Nephron progenitor cell (in vitro differentiated cells): Measurements from ENCODE around the gene TMEM38B.
"Not testable (repeated sequence)": the region's sequence is repeated elsewhere in the genome, so short reads cannot be mapped to it uniquely, and the experiment has no call there.

Source experiments
- DNase-seq: peaks from one replicate; pipeline ENCODE4 v3.0.0; 2021
- H3K27ac Mint-ChIP-seq: 2 replicates; pipeline ENCODE4 v1.8.0; 2021; ENCODE audit warnings: mild to moderate bottlenecking, moderate library complexity, mixed read lengths
- H3K27me3 Mint-ChIP-seq: 2 replicates; pipeline ENCODE4 v1.8.0; 2021; ENCODE audit warnings: mild to moderate bottlenecking, low read depth, mixed read lengths; ENCODE audit not compliant: poor library complexity
- H3K36me3 Mint-ChIP-seq: 2 replicates; pipeline ENCODE4 v1.8.0; 2021; ENCODE audit warnings: low read depth, mixed read lengths
- H3K4me1 Mint-ChIP-seq: 2 replicates; pipeline ENCODE4 v1.8.0; 2021; ENCODE audit warnings: mixed read lengths
- H3K4me3 Mint-ChIP-seq: 2 replicates; pipeline ENCODE4 v1.8.0; 2021; ENCODE audit warnings: mild to moderate bottlenecking, moderate library complexity, mixed read lengths
- H3K9me3 Mint-ChIP-seq: 2 replicates; pipeline ENCODE4 v1.8.0; 2021; ENCODE audit warnings: mild to moderate bottlenecking, moderate library complexity, mixed read lengths
- TF ChIP-seq, protein P1 (sequence below): fragments of 200-600 bp; sonication (generic); IDR thresholded peaks from 2 replicates; pipeline ENCODE4 v1.5.0; 2021; ENCODE audit warnings: antibody characterized with exemption

Gene TMEM38B

DNA sequence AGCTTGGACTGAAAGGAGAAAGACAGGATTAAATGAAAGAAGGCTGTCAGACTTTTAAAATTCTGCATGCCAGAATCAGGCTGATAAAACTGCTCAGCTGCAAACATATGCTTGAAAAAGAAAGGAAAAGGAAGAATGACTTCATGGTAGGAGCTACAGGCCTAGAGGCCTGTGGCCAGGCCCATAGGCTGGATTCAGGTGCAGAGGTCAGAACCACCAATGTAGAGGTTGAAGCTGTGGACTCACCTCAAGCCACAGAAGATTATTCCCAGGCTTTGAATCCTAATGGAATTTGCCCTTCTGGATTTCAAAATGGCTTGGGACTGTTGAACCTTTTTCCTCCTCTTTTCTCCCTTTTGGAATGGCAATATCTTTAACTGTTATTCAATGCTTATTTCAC, 47.7 kb downstream of the TMEM38B start:
- H3K36me3 Mint-ChIP-seq: peaks cover 36% of the 10 kb centered on the region
- H3K4me3 Mint-ChIP-seq: no peak overlapping the region
- TF ChIP-seq, protein P1, sequence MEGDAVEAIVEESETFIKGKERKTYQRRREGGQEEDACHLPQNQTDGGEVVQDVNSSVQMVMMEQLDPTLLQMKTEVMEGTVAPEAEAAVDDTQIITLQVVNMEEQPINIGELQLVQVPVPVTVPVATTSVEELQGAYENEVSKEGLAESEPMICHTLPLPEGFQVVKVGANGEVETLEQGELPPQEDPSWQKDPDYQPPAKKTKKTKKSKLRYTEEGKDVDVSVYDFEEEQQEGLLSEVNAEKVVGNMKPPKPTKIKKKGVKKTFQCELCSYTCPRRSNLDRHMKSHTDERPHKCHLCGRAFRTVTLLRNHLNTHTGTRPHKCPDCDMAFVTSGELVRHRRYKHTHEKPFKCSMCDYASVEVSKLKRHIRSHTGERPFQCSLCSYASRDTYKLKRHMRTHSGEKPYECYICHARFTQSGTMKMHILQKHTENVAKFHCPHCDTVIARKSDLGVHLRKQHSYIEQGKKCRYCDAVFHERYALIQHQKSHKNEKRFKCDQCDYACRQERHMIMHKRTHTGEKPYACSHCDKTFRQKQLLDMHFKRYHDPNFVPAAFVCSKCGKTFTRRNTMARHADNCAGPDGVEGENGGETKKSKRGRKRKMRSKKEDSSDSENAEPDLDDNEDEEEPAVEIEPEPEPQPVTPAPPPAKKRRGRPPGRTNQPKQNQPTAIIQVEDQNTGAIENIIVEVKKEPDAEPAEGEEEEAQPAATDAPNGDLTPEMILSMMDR: no peak
- peak overlapping the region; percentile 4 for H3K27ac Mint-ChIP-seq
- H3K27me3 Mint-ChIP-seq: no peaks in the 10 kb centered on the region
- no peak for DNase-seq
- H3K4me1 Mint-ChIP-seq: no peaks in the 10 kb centered on the region
- H3K9me3 Mint-ChIP-seq: peaks cover 6% of the 10 kb centered on the region

DNA sequence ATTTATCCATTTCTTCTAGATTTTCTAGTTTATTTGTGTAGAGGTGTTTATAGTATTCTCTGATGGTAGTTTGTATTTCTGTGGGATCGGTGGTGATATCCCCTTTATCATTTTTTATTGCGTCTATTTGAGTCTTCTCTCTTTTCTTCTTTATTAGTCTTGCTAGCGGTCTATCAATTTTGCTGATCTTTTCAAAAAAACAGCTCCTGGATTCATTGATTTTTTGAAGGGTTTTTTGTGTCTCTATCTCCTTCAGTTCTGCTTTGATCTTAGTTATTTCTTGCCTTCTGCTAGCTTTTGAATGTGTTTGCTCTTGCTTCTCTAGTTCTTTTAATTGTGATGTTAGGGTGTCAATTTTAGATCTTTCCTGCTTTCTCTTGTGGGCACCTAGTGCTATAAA, 53.0 kb downstream of the TMEM38B start:
- Mint-ChIP-seq H3K9me3 (peaks cover 36% of the 10 kb centered on the region), H3K36me3 (peaks cover 54% of the 10 kb centered on the region)
- not testable (repeated sequence) for H3K27ac Mint-ChIP-seq, H3K4me1 Mint-ChIP-seq, H3K4me3 Mint-ChIP-seq, H3K27me3 Mint-ChIP-seq, DNase-seq

DNA sequence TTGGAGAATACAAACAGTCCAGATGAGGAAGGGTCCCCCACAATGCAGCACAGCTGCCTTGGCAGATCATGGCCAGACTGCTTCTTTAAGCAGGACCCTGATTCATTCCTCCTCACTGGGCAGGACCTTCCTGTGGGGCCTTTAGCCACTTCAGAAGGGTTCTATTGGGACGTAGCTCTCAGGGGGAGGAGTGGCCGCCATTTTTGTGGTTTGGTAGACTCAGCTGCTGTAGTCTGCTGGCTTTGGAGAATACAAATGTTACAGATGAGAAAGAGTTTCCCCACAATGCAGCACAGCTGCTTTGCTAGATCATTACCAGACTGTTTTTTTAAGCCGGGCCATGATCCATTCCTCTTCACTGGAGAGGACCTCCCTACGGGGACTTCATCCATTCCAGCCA, 57.4 kb downstream of the TMEM38B start:
- H3K36me3 Mint-ChIP-seq: peaks cover 77% of the 10 kb centered on the region
- no peak for DNase-seq

DNA sequence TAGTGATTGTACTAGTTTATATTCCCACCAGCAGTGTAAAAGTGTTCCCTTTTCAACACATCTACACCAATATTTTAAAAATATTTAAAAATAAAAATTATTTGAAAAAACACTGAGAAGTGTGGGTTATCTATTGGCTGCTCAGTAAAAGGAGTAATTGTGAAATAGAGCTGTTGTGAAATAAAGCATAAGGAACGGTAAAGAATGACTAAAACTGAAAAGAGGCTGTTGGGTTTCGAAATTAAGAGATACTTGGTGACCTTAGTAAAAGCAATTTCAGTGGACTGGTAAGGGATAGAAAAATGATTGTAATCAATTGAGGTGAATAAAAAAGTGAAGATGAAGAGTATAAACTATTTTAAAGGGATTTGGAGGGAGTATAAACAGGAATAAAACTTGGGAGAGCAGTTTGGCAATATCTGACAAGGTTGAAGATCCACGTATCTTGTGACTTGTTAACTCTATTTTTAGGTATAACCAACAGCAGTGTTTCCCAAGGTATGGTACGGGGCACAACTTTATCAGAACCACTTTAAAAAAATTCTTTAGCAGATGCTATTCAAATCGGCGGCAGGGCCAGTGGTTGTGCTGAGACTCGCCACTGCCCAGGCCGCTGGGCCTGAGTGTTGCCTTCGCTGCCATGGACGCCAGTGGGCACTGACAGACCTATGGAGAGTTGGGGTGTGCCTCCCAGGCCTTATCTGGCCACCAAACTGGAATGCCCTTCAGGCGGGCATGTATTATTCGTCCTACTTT, 63.3 kb downstream of the TMEM38B start:
- Mint-ChIP-seq H3K36me3 (peaks cover 29% of the 10 kb centered on the region), H3K4me3 (no peak overlapping the region)
- DNase-seq: no peak

More for the DNA sequence above, 57.4 kb downstream of the TMEM38B start:
- no peak overlapping the region for H3K27ac Mint-ChIP-seq
- no peaks in the 10 kb centered on the region for H3K4me1 Mint-ChIP-seq
- TF ChIP-seq, protein P1: no peak
- H3K9me3 Mint-ChIP-seq: peaks cover 63% of the 10 kb centered on the region
- H3K4me3 Mint-ChIP-seq: no peak overlapping the region
- H3K27me3 Mint-ChIP-seq: peaks cover 3% of the 10 kb centered on the region

DNA sequence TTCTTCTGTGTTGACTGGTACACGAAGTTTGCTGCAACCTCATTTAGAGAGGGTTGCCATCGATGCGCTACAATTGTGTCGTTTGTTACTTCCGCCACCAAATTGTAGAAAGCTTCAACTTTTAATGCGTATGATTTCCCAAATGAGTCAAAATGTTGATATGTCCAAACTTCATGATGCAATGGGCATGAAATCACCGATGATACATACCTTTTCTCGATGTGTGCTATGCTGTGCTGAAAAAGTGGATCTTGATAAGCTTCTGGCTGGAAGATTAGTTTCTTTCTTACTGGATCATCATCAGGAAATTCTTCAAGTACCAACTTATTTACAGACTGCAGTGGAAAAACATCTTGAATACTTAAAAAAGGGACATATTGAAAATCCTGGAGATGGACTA, 65.7 kb downstream of the TMEM38B start:
- no peaks in the 10 kb centered on the region for H3K4me1 Mint-ChIP-seq
- no peak for DNase-seq
- H3K9me3 Mint-ChIP-seq: peaks cover 9% of the 10 kb centered on the region
- H3K36me3 Mint-ChIP-seq: peaks cover 11% of the 10 kb centered on the region
- H3K27me3 Mint-ChIP-seq: no peaks in the 10 kb centered on the region
- H3K27ac Mint-ChIP-seq: no peak overlapping the region
- H3K4me3 Mint-ChIP-seq: no peak overlapping the region
- TF ChIP-seq, protein P1: no peak

More for the DNA sequence above, 63.3 kb downstream of the TMEM38B start:
- H3K4me1 Mint-ChIP-seq: no peaks in the 10 kb centered on the region
- TF ChIP-seq, protein P1: no peak
- H3K27ac Mint-ChIP-seq: no peak overlapping the region
- no peaks in the 10 kb centered on the region for H3K27me3 Mint-ChIP-seq
- H3K9me3 Mint-ChIP-seq: peaks cover 28% of the 10 kb centered on the region

DNA sequence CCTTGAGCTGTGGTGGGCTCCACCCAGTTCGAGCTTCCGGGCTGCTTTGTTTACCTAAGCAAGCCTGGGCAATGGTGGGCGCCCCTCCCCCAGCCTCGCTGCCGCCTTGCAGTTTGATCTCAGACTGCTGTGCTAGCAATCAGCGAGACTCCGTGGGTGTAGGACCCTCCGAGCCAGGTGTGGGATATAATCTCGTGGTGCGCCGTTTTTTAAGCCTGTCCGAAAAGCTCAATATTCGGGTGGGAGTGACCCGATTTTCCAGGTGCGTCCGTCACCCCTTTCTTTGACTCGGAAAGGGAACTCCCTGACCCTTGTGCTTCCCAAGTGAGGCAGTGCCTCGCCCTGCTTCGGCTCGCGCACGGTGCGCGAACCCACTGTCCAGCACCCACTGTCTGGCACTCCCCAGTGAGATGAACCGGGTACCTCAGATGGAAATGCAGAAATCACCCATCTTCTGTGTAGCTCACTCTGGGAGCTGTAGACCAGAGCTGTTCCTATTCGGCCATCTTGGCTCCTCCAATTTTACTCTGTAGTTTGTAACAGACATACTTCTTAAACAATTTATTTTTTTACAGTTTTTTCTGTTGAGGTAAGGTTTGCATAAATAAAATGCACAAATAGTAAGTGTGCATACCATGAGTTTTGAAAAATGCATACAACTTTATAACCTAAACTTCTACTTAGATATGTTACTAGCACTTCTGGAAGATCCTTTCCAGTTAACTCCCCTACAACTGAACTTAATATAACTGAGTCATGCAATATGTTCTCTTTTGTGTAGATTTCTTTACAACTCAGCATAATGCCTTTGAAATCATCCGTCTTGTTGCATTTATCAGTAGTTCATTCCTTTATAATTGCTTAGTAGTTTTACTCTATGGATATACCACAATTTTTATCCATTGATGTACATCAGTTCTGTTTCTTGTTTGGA, 88.5 kb downstream of the TMEM38B start:
- H3K27ac Mint-ChIP-seq, DNase-seq, H3K4me3 Mint-ChIP-seq, H3K4me1 Mint-ChIP-seq, H3K27me3 Mint-ChIP-seq: not testable (repeated sequence)
- H3K9me3 Mint-ChIP-seq: peaks cover 64% of the 10 kb centered on the region
- H3K36me3 Mint-ChIP-seq: peaks cover 51% of the 10 kb centered on the region

DNA sequence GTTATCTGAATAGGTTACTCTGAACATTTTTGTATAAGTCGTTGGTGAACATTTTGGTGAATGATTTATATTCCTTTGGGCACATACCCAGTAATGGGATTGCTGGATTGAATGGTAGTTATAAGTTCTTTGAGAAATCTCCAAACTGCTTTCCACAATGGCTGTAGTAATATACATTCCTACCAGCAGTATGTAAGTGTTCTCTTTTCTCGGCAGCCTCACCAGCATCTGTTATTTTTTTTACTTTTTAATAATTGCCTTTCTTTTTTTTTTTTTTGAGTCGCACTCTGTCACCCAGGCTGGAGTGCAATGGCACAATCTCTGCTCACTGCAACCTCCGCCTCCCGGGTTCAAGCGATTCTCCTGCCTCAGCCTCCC, 89.1 kb downstream of the TMEM38B start:
- not testable (repeated sequence) for DNase-seq, H3K4me3 Mint-ChIP-seq, H3K4me1 Mint-ChIP-seq, H3K27ac Mint-ChIP-seq, H3K27me3 Mint-ChIP-seq
- peaks cover 66% of the 10 kb centered on the region for H3K9me3 Mint-ChIP-seq
- H3K36me3 Mint-ChIP-seq: peaks cover 57% of the 10 kb centered on the region

DNA sequence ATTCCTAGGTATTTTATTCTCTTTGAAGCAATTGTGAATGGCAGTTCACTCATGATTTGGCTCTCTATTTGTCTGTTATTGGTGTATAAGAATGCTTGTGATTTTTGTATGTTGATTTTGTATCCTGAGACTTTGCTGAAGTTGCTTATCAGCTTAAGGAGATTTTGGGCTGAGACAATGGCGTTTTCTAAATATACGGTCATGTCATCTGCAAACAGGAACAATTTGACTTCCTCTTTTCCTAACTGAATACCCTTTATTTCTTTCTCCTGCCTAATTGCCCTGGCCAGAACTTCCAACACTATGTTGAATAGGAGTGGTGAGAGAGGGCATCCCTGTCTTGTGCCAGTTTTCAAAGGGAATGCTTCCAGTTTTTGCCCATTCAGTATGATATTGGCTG, 92.5 kb downstream of the TMEM38B start:
- peaks cover 81% of the 10 kb centered on the region for H3K36me3 Mint-ChIP-seq
- peaks cover 92% of the 10 kb centered on the region for H3K9me3 Mint-ChIP-seq

More for the DNA sequence above, 92.5 kb downstream of the TMEM38B start:
- H3K27ac Mint-ChIP-seq, H3K4me3 Mint-ChIP-seq, H3K27me3 Mint-ChIP-seq, H3K4me1 Mint-ChIP-seq, DNase-seq: not testable (repeated sequence)
